GM12875 (cell line): ENCODE measurements around the gene TIMM10B.

Experiments
- H3K4me3 ChIP-seq: one replicate; pipeline ENCODE4 v1.5.1; 2011; ENCODE audit warnings: low read depth, low read length, control low read depth
- TF ChIP-seq, protein P1 (sequence below): IDR thresholded peaks from 2 replicates; pipeline ENCODE4 v1.5.1; 2011; ENCODE audit warnings: low read depth, mild to moderate bottlenecking, control low read depth, inconsistent platforms, low read length, moderate library complexity, borderline replicate concordance; ENCODE audit not compliant: insufficient read depth

The TIMM10B gene

DNA sequence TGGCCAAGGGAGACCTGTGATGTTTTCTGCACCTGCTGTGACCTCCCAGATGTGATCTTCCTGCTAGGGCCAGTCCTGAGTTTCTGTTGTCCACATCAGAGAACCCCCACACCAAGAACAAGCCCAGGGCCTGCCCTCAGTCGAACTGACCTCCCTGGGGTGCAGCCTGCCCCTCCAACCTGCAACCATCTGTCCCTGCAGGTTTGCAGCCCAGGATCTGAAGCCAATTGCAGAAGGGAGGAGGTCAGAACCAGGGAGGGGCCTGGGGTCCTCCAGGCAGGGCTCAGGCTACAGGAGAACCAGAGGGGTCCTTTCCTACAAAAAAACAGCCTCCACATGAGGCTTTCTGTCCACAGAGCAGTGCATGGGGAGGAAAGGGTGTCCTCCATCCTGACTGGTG lies 8.4 kb upstream of the TIMM10B start:
- H3K4me3 ChIP-seq: peak overlapping the region; percentile 72
- TF ChIP-seq, protein P1, sequence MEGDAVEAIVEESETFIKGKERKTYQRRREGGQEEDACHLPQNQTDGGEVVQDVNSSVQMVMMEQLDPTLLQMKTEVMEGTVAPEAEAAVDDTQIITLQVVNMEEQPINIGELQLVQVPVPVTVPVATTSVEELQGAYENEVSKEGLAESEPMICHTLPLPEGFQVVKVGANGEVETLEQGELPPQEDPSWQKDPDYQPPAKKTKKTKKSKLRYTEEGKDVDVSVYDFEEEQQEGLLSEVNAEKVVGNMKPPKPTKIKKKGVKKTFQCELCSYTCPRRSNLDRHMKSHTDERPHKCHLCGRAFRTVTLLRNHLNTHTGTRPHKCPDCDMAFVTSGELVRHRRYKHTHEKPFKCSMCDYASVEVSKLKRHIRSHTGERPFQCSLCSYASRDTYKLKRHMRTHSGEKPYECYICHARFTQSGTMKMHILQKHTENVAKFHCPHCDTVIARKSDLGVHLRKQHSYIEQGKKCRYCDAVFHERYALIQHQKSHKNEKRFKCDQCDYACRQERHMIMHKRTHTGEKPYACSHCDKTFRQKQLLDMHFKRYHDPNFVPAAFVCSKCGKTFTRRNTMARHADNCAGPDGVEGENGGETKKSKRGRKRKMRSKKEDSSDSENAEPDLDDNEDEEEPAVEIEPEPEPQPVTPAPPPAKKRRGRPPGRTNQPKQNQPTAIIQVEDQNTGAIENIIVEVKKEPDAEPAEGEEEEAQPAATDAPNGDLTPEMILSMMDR: no peak

DNA sequence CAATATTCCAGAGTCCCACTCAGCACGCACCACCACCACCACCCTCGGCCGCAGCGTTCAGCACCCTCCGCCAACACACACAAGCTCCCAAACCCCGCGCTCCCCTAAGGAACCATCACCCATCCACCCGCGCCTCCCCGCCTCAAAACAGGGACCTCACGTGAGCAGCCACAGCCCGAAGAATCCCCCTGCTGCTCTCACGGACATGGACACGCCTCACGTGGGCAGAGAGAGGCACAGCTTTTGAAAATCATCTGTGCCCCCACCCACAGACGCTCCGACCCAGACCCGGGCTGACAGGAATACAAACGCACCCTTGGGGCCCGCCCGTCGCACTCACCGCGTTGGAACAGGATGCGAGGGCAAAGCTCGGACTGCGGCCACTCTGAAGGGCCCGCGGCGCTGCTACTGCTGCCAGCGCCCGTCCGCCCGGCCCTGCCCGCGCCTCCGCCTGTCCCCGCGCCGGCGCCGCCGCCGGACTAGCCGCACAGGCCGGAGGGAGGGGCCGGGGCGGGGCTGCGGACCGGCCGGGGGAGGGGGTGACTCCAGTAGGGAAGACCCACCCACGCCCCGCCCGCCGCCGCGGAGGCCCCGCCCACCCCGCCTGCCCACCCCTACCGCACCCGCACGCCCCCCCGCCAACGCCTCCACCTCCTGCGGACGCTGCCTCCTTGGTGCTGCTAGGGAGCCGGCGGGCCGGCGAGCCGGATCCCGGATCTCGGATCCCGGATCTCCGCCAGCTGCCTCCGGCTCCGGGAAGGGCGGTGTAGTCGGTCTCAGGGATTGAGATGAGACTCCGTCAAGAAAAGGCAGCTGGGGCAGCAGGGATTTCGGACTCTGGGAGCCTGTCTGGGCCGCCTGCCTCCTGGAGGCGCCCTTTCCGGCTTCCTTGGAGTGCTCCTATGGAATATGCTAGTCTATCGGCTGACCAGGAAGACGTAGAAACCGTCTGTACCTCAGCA lies 7.6 kb upstream of the TIMM10B start, which contains the start of gene TRIM3:
Gene TRIM3 (minus strand): TSS at position 491 of the 962 bp plus-strand sequence. CDS start 8,246 bp downstream, outside the sequence.
- TF ChIP-seq, protein P1: no peak
- peak within 1 kb of the TSS; percentile 72 for H3K4me3 ChIP-seq

DNA sequence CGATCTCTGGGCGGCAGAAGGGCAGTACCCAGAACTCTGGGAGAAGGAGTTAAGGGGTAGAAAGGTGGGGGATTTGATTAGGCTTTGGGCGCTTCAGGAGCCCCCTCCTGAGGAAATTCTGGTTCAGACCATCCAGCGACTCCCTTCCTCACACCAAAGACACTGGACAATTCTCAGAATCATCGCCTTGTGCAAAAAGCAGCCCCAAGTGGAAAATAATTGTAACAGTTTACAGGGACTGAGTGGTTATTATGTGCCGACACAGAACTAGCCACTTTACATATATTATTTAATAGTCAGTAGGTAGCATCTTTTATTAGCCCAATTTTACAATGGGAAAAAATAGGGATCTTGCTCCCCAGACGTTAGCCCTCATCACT lies 6.9 kb upstream of the TIMM10B start:
- no peak overlapping the region for H3K4me3 ChIP-seq

DNA sequence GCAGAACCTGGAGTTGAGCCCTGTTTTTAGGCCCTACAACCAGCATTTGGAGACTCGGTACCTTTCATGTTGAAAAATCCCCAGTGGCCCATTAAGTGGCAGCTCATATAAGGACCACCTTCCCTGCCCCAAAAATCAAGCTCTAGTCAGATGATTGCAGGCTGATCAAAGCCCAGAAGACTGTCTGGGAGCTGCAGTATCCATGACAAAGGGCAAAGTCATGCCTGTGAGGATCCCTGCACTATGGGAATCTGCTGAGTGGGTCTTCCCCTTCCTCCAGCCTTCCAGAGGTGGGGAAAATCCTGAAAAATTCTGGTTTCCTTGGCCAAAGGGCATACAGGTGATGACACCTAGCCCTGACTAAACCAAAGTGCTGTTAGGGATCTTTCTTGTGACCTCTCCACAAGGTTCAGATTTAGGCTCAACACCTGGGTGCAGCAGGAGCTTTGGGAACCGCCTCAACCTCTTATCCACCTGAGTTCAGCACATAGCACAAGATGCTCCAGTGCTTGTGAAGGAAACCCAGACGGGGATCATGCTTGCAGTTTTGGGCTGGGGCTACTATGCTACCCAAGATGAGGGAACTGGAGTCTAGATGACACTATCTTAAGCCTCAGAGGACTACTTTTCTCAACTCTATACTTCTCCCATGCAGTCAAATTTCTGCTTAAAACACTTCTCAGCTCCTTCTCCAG lies 6.3 kb upstream of the TIMM10B start:
- TF ChIP-seq, protein P1: no peak
- no peak overlapping the region for H3K4me3 ChIP-seq

More for the DNA sequence above, 6.9 kb upstream of the TIMM10B start:
- TF ChIP-seq, protein P1: no peak

DNA sequence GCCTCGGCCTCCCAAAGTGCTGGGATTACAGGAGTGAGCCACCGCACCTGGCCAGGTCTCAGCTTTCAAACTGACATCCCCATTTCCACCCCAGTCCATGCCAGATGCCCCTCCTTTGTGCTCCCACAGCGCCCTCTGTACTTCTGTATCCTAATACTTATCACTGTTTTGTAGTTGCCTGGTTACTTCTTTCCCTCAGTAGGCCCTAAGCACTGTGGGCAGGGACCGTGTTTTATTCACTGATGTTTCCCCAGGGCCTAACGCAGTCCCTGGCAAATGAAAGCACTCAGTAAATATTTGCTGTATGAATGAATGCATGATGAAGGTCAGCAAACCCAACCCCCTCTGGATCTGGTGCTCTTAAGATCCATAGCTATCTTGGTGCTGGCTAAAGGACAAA lies 5.4 kb upstream of the TIMM10B start:
- no peak overlapping the region for H3K4me3 ChIP-seq
- TF ChIP-seq, protein P1: no peak

DNA sequence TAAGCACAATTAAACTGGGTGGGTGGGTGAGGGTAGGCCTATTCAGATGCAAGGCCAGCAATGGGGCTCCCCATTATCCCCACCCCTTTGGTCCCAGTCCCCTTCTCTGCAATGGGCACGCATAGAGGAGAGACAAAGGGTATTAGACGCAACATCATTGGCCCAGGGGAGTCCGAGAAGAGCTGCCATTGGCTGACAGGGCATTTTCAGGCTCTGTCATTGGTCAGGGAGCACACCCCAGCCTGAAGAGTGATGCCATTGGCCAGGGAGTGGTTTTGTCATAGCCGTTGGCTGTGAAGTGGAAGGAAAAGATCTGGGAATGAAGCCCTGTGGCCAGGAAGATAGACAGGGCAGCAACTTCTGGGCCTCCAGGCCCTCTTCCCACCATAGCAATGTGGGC lies 4.7 kb upstream of the TIMM10B start:
- TF ChIP-seq, protein P1: no peak
- H3K4me3 ChIP-seq: no peak overlapping the region
